ENCODE measurements around the gene ARHGAP6. TPM values are rescaled to one million over a fixed set of nuclear protein-coding genes. Genes with fewer than 3 reads are reported as not detected.

ARHGAP6 gene
- total and polyA plus RNA-seq, 11 donors = 2.1 to 6.6 (median 2.5) TPM

- H3K4me1 ChIP-seq = no peaks in the 10 kb centered on the region
- peaks cover 0 to 6% (median 0%) of the 10 kb centered on the region in 9 donors for H3K27me3 ChIP-seq
- peak overlapping the region in 3 of 12 donors; percentile 2 to 26 (median 10) for H3K4me3 ChIP-seq
- TF ChIP-seq CTCF (IDR thresholded peaks at IDR 0.05) = no peak
- TF ChIP-seq POLR2A (IDR thresholded peaks at IDR 0.05) = no peak
- intact Hi-C loops (cut with DNase I) = no loop called here
- peak overlapping the region in 10 of 12 donors; percentile 22 to 64 (median 46) for H3K27ac ChIP-seq
- DNase-seq (peak in 4 of 5 donors; percentile 29 to 61 (median 44)), ATAC-seq (peak in 3 of 4 donors; percentile 55 to 92 (median 80))
- WGBS, 4 donors = 61 to 78% (median 71%) methylated on average over 15 of the region's 15 CpGs
- H3K9me3 ChIP-seq = no peaks in the 10 kb centered on the region
- H3K36me3 ChIP-seq = no peaks in the 10 kb centered on the region
These were observed 227.9 kb downstream of the ARHGAP6 start for GRCh38 chrX:11437642-11438379.

- Histone ChIP-seq H3K4me3 (no peak overlapping the region), H3K9me3 (no peaks in the 10 kb centered on the region), H3K36me3 (no peaks in the 10 kb centered on the region), H3K4me1 (no peaks in the 10 kb centered on the region), H3K27me3 (no peaks in the 10 kb centered on the region), H3K27ac (peak overlapping the region in 1 of 12 donors; percentile 43)
- TF ChIP-seq CTCF (IDR thresholded peaks at IDR 0.05) (no peak), POLR2A (IDR thresholded peaks at IDR 0.05) (no peak)
- DNase-seq (no peak), ATAC-seq (peak in 1 of 4 donors; percentile 17)
- intact Hi-C loops (cut with DNase I) = no loop called here
- 50 to 82% (median 71%) methylated on average over 4 of the region's 4 CpGs for WGBS, 4 donors
These were observed 230.2 kb downstream of the ARHGAP6 start for GRCh38 chrX:11435568-11435967.

GRCh38 chrX:11434607-11435006 is 231.1 kb downstream of the ARHGAP6 start:
- TF ChIP-seq POLR2A (IDR thresholded peaks at IDR 0.05) (no peak), CTCF (IDR thresholded peaks at IDR 0.05) (no peak)
- no peaks in the 10 kb centered on the region for H3K4me1 ChIP-seq
- H3K4me3 ChIP-seq = no peak overlapping the region
- ATAC-seq (no peak), DNase-seq (no peak)
- no peaks in the 10 kb centered on the region for H3K27me3 ChIP-seq
- no peaks in the 10 kb centered on the region for H3K36me3 ChIP-seq
- H3K9me3 ChIP-seq = no peaks in the 10 kb centered on the region
- intact Hi-C loops (cut with DNase I) = no loop called here
- WGBS, 4 donors = 70 to 88% (median 78%) methylated on average over 3 of the region's 3 CpGs
- H3K27ac ChIP-seq = peak overlapping the region in 1 of 12 donors; percentile 44

GRCh38 chrX:11431786-11432185 is 233.9 kb downstream of the ARHGAP6 start:
- H3K27ac ChIP-seq = peak overlapping the region in 1 of 12 donors; percentile 27
- H3K4me3 ChIP-seq = no peak overlapping the region
- DNase-seq (no peak), ATAC-seq (no peak)
- TF ChIP-seq CTCF (IDR thresholded peaks at IDR 0.05) (no peak), POLR2A (IDR thresholded peaks at IDR 0.05) (no peak)
- intact Hi-C loops (cut with DNase I) = no loop called here
- no peaks in the 10 kb centered on the region for H3K4me1 ChIP-seq
- 60 to 96% (median 78%) methylated on average over 1 of the region's 1 CpG for WGBS, 4 donors
- H3K27me3 ChIP-seq = no peaks in the 10 kb centered on the region
- no peaks in the 10 kb centered on the region for H3K9me3 ChIP-seq
- no peaks in the 10 kb centered on the region for H3K36me3 ChIP-seq

All from heart left ventricle (tissue), 16 donors.